Measurements from ENCODE around the gene TEX22. TPM values are rescaled to one million over a fixed set of nuclear protein-coding genes. Genes with fewer than 3 reads are reported as not detected.

Gene TEX22
- total RNA-seq, 1 donor from 2014 or later: 3.8 TPM

GRCh38 chr14:105458571-105458970 lies 60.2 kb downstream of the TEX22 start:
- H3K27me3 ChIP-seq (ENCODE audit: low read depth): no peaks in the 10 kb centered on the region
- TF ChIP-seq CTCF (IDR thresholded peaks at IDR 0.05): no peak
- H3K36me3 ChIP-seq: peaks cover 82% of the 10 kb centered on the region
- no peak overlapping the region for H3K4me3 ChIP-seq
- intact Hi-C loops (cut with DNase I): no loop called here
- H3K27ac ChIP-seq: no peak overlapping the region
- H3K9me3 ChIP-seq: no peaks in the 10 kb centered on the region
- ATAC-seq: no peak
- no peaks in the 10 kb centered on the region for H3K4me1 ChIP-seq
- DNase-seq: no peak

DNA sequence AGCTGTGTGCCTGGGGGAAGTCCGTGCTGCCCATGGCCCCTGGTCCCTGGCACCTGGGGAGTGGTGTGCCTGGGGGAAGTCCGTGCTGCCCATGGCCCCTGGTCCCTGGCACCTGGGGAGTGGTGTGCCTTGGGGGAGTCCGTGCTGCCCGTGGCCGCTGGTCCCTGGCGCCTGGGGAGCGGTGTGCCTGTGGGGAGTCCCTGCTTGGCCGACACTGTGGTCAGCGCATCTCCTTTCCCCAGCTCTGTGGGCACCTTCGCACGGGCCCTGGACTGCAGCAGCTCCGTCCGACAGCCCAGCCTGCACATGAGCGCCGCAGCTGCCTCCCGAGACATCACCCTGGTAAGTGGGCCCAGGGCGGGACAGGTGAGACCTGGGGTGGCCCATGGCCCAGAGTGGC lies 61.8 kb downstream of the TEX22 start:
- Histone ChIP-seq H3K9me3 (no peaks in the 10 kb centered on the region), H3K27me3 (ENCODE audit: low read depth) (no peaks in the 10 kb centered on the region), H3K36me3 (peaks cover 82% of the 10 kb centered on the region), H3K27ac (no peak overlapping the region), H3K4me1 (no peaks in the 10 kb centered on the region), H3K4me3 (no peak overlapping the region)
- ATAC-seq (no peak), DNase-seq (no peak)
- no peak for TF ChIP-seq CTCF (IDR thresholded peaks at IDR 0.05)
- intact Hi-C loops (cut with DNase I): no loop called here

GRCh38 chr14:105460616-105461015 lies 62.3 kb downstream of the TEX22 start:
- ATAC-seq: no peak

DNA sequence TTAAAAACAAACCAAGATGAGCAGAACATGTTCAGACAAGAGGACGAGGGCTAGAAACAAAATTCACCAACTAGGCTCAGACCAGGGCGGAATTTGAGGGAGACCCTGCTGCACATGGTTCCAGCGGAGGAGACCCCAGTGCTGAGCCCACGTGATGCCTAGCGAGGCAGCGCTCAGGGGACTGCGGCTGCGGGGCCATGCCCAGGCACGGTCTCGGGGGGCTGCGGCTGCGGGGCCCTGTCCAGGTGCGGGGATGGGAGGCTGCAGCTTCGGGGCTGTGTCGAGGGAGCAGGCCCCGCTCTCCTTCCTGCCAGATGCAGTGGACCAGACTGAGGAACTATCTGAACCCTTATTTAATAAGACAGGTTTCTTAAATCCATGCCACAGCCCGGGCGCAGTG lies 63.6 kb downstream of the TEX22 start:
- no peaks in the 10 kb centered on the region for H3K9me3 ChIP-seq
- ATAC-seq (no peak), DNase-seq (no peak)
- intact Hi-C loops (cut with DNase I): no loop called here
- H3K36me3 ChIP-seq: peaks cover 77% of the 10 kb centered on the region
- peaks cover 10% of the 10 kb centered on the region for H3K4me1 ChIP-seq
- no peaks in the 10 kb centered on the region for H3K27me3 ChIP-seq (ENCODE audit: low read depth)
- TF ChIP-seq CTCF (IDR thresholded peaks at IDR 0.05): no peak
- no peak overlapping the region for H3K4me3 ChIP-seq
- no peak overlapping the region for H3K27ac ChIP-seq

More at GRCh38 chr14:105460616-105461015, 62.3 kb downstream of the TEX22 start:
- Histone ChIP-seq H3K27ac (no peak overlapping the region), H3K27me3 (ENCODE audit: low read depth) (no peaks in the 10 kb centered on the region), H3K4me3 (no peak overlapping the region), H3K9me3 (no peaks in the 10 kb centered on the region), H3K4me1 (peaks cover 5% of the 10 kb centered on the region), H3K36me3 (peaks cover 82% of the 10 kb centered on the region)
- intact Hi-C loops (cut with DNase I): no loop called here
- DNase-seq: no peak
- TF ChIP-seq CTCF (IDR thresholded peaks at IDR 0.05): no peak

Other genes with a start within 250 kb of the TEX22 start
- gene JAG2, start 229.8 kb upstream of the TEX22 start, total RNA-seq: 29.2 TPM
- gene NUDT14, start 217.2 kb upstream of the TEX22 start, total RNA-seq: 54.5 TPM
- 53.0 TPM for gene BTBD6, start 150.0 kb upstream of the TEX22 start, total RNA-seq
- 35.7 TPM for gene BRF1, start 97.5 kb upstream of the TEX22 start, total RNA-seq
- gene PACS2, start 83.8 kb upstream of the TEX22 start, total RNA-seq: 79.7 TPM
- gene MTA1, start 21.3 kb downstream of the TEX22 start, total RNA-seq: 69.7 TPM
- 143 TPM for gene CRIP2, start 76.3 kb downstream of the TEX22 start, total RNA-seq
- 237 TPM for gene CRIP1, start 88.3 kb downstream of the TEX22 start, total RNA-seq
- gene TEDC1, start 92.7 kb downstream of the TEX22 start, total RNA-seq: 10.6 TPM
- 3.0 TPM for gene TMEM121, start 128.0 kb downstream of the TEX22 start, total RNA-seq

Data from lower lobe of right lung (tissue), 2 donors.